NCI-H128 (cell line): ENCODE data around the gene CDON.
"Not testable (repeated sequence)": the region's sequence is repeated elsewhere in the genome, so short reads cannot be mapped to it uniquely, and the experiment has no call there.

ENCODE experiments used
- DNase-seq: peaks from one replicate; lab custom pipeline; 2025; ENCODE audit not compliant: unreplicated experiment; lab: John Stamatoyannopoulos, UW

The CDON gene

GRCh38 chr11:125995313-125995712, 67.4 kb downstream of the CDON start:
- DNase-seq, result no peak

GRCh38 chr11:125994509-125994908, 68.2 kb downstream of the CDON start:
- no peak for DNase-seq

DNA sequence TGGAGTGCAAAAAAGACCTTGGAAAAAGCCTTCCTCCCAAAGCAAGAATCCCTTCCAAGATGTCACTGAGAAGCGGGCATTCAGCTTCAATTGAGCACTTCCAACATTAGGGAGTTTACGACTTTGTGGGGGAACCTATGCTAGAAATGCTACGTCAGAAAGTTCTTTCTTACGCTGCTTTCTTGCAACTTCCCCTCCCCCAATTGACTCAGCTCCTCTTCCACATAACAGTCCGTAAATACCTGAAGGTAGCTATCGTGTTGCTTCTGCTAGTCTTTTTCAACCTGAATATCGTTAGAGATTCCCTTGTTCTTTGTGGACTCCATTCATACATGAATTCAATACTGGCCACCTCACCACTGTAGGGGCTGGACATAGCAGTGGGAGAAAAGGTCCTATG, 69.8 kb downstream of the CDON start:
- no peak for DNase-seq

- DNase-seq, result peak; percentile 60
Measured at GRCh38 chr11:125990244-125990643, 72.4 kb downstream of the CDON start.

GRCh38 chr11:125987066-125987641, 75.5 kb downstream of the CDON start:
- no peak for DNase-seq

- DNase-seq, result not testable (repeated sequence)
Measured at GRCh38 chr11:125985956-125986355, 76.7 kb downstream of the CDON start.

DNA sequence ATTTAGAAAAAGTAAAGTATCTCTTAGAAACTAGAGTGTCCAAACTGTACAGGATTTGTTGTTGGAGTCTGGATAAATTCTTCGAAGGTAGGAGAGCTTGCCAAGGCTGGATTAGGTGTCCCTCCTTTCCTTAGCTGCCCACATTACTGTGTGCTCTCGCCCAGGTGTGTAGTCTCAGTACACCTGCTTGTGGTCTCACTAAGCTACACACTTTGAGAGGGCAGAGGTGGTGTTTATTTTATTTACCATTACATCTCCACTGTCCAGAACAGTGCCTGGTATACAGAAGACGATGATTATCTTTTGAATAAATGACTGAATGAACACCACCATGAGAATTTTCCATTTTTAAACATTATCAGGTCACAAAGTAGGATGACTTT, 80.3 kb downstream of the CDON start:
- no peak for DNase-seq

DNA sequence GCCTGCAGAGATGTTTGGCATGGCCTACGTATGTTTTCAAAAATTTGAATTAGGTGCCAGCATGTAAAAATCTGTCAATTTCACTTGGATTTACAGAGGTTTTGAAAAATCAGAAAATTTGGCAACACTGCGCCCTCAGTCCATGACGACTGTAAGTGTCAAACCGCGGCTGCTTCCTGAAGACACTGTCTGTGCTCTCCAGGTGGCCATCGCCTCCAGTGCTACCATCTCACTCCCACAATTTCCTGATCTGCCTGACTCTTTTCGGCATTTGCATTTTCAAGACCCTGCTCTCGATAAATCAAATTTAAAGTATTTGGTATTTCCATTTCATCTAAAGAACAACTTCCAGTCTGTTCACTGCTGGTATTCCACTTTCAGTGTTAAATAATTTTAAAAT, 82.2 kb downstream of the CDON start:
- no peak for DNase-seq

DNA sequence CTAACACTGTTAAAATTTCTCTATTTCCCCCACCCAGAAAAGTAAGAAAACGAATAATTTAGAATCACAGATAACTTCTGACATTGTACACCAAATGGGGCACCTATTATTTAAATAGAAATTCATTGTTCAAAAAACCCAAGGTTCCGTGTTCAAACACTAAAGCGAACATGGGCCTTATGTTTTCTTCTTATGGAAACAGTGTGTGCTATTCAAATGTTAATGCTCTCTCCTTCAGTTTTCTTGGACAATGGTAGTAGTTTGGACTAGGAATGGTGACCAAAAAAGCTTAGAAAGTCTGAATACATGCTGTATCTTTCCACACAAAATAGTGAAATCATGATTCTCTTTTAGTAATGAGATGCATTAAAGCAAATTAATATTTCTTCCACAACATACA, 83.2 kb downstream of the CDON start:
- no peak for DNase-seq

- no peak for DNase-seq
Measured at GRCh38 chr11:125978778-125979407, 83.8 kb downstream of the CDON start.

GRCh38 chr11:125978181-125978716, 84.4 kb downstream of the CDON start:
- no peak for DNase-seq

DNA sequence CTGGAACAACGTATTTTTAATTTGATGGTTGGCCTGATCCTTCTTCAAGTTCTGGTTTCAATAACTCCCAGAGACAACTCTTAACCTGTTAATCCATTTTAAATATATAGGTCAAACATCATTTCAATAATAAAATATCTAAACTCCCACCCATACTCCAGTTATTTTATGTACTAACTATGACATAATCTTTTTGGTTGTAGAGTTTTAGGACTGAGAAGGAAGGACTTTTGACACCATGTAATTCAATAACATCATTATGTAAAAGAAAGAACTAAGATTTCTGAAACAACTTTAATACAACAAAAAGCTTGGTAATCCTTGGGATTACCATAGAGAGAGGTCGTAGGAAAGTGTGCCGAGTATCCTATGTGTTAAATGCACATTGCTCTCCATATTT, 85.3 kb downstream of the CDON start:
- no peak for DNase-seq

DNA sequence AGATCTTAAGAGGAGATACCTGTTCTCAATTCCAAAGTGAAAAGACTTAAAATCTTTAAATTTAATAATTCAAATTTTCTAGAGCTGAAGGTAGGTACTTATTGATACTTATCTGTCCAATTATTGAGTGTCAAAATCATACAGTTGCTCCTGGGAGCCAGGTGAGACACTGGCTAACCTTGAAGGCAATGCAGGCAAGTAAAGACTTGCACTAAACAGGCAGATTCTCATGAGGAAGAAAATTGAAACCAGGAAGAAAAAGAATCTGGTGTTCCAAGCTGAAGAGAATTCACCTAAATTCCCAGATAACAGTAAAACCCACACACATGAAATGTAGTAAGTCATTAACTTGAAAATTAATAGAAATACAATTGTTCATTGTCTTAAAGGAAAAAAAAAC, 86.5 kb downstream of the CDON start:
- DNase-seq, result no peak

GRCh38 chr11:125975634-125976033, 87.0 kb downstream of the CDON start:
- DNase-seq, result no peak

DNA sequence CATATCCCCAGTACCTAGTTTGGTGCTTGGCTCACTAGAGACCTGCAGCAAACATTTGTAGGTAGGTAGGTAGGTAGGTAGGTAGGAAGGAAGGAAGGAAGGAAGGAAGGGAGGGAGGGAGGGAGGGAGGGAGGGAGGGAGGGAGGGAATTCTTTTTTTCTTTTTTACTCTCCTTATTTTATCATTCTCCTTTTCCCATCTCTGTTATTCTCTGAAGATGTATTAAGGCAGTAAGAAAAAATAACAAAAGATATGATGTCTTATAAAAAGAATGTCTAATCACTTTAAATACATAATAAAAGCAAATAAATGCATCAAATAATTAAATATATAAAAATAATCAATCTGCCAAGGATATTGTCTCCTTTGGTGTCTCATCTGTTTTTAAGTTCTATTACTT, 88.4 kb downstream of the CDON start:
- DNase-seq, result no peak

- no peak for DNase-seq
Measured at GRCh38 chr11:125971618-125972017, 91.0 kb downstream of the CDON start.

DNA sequence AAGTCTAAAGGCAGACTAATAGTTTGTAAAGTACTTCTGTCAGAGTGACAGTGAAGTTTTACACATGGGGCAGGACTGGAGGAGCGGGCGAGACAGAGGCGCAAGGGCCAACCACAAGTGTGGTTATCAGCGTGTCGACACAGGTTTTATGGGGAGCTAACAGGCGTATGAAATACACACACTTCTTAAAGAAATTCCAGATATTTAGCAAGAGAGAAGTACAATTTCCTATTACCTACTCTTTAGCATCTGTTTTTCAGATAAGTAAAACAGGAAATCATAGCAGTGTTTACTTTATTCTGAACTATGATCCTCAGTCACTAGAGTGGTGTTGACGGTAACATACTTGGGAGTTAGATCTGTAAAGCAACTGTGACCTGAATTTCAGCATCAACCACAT, 94.3 kb downstream of the CDON start:
- no peak for DNase-seq

DNA sequence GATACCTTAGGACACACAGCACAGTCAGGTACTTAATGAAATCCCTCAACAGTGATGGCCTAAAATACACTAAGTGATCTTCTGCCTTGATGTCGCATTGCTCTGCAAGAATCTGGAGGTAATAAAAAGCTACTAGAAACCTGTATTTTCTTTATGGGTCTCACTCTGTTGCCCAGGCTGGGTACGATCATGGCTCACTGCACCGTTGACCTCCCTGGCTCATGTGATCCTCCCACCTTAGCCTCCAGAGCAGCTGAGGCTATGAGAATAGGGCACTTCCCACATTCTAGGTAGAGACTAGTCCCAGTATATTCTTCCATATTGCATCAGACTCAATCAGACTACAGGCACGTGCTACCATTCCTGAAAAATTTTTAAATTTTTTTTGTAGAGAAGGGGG, 95.2 kb downstream of the CDON start:
- no peak for DNase-seq

GRCh38 chr11:125960771-125961170, 101.9 kb downstream of the CDON start:
- no peak for DNase-seq

DNA sequence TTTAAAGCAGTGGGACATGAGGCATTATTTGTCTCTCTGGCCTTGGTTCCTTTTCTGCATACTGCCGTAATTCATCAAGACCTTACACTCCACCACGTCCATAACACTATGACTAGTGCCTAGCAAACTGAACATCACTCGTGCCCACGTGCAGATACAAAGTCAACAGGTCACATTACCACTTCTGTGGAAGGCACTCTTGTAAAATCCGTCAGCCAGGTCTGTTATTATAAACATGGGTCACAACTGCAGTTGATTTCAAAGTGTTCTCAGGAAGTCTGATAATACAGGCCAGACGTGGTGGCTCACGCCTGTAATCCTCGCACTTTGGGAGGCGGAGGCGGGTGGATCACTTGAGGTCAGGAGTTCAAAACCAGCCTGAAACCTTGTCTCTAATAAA, 102.7 kb downstream of the CDON start:
- DNase-seq, result no peak

DNA sequence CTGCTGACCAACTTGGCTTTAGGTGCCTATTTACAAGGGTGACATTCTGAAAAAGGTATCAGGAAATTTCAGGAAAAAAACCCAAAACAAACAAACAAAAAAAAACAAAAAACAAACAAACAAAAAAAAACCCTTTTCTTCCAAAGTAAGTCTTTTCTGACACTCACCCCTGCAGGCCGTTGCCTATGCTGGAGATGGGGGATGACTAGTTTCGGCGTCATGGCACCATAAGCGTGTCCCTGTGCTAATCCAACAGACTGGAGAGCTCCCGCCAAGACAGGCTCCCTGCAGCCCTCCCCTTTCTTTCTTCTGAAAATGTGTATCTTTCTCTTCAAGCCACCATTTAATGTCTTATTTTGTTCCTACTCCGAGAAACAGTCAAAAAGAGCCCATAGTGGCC, 103.2 kb downstream of the CDON start:
- DNase-seq, result no peak

DNA sequence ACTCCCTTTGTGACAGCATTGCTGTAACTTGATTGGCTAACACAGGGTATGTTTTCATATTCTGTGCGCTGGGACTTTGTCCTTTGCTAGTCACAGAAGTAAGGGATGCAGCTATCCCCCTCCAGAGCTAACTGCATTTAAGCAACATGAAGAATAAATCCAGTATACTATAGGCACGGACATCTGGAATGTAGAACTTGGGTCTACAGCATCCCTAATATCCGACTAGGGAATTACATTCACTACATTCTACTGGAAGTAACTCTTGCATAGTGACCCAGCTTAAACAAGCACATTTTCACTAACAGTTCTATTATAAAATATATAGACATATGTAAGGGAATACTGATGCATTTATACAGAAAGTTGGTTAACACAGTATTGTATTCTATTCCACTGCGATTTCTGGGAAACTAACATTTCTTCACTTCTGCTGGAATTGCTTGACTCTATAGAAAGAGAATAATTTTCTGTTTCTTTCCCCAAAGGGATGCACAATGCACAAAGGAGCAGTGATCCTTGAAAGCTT, 103.7 kb downstream of the CDON start:
- DNase-seq, result no peak
